Mucosa of rectum (tissue), 2 donors: Measurements from ENCODE around the gene CEP72.

Experiments
- H3K27ac ChIP-seq, 2 donors: one replicate each; pipeline ENCODE4 v1.7.0; 2013; ENCODE audit warnings: inconsistent platforms in 2 of 2, low read depth in 2 of 2, low read length in 2 of 2
- H3K27me3 ChIP-seq, 2 donors: one replicate each; pipeline ENCODE4 v1.7.0; 2013; ENCODE audit warnings: low read length in 2 of 2; ENCODE audit not compliant: control insufficient read depth in 2 of 2, insufficient read depth in 2 of 2
- H3K36me3 ChIP-seq, 2 donors: one replicate each; pipeline ENCODE4 v1.7.0; 2013; ENCODE audit warnings: low read length in 2 of 2; ENCODE audit not compliant: control insufficient read depth in 2 of 2, insufficient read depth in 2 of 2
- H3K4me1 ChIP-seq, 2 donors: one replicate each; pipeline ENCODE4 v1.7.0; 2013; ENCODE audit warnings: low read length in 2 of 2, mild to moderate bottlenecking in 1 of 2; ENCODE audit not compliant: control insufficient read depth in 2 of 2, insufficient read depth in 2 of 2
- H3K4me3 ChIP-seq, 2 donors: one replicate each; pipeline ENCODE4 v1.7.0; 2013; ENCODE audit warnings: low read length in 2 of 2
- H3K9ac ChIP-seq, 2 donors: one replicate each; pipeline ENCODE4 v1.7.0; 2013; ENCODE audit warnings: low read length in 2 of 2, low read depth in 1 of 2, mild to moderate bottlenecking in 1 of 2
- H3K9me3 ChIP-seq, 2 donors: one replicate each; pipeline ENCODE4 v1.7.0; 2013; ENCODE audit warnings: low read length in 2 of 2; ENCODE audit not compliant: control insufficient read depth in 2 of 2
- donor health status: healthy.
- donor health status: Normal muscosa, but diverticular disease.

The CEP72 gene

DNA sequence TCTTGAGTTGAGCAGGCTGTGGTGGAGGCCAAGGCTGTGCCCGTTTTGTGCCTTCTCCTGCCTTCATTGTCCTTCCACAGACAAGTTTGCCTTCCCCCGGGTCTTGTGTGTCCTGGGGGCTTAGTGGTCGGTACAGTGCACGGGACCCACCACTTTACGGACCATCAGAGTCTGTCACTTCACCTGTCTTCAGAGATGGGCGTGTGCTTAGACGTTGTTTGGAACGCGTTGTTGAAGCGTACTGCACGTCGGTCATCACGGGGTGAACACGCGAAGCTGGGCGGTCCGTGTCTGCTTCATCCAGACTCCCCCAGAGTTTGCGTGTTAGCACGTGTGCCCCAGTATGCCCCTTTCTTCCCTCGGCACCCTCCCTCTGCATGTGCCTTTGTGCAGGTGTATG, 24.8 kb downstream of the CEP72 start:
- H3K4me1 ChIP-seq: no peaks in the 10 kb centered on the region
- no peaks in the 10 kb centered on the region for H3K27me3 ChIP-seq
- H3K36me3 ChIP-seq: peaks cover 27 to 31% of the 10 kb centered on the region in 2 donors
- peaks cover 0 to 2% of the 10 kb centered on the region in 2 donors for H3K9me3 ChIP-seq
- no peak overlapping the region for H3K27ac ChIP-seq
- H3K9ac ChIP-seq: no peak overlapping the region
- H3K4me3 ChIP-seq: no peak overlapping the region

DNA sequence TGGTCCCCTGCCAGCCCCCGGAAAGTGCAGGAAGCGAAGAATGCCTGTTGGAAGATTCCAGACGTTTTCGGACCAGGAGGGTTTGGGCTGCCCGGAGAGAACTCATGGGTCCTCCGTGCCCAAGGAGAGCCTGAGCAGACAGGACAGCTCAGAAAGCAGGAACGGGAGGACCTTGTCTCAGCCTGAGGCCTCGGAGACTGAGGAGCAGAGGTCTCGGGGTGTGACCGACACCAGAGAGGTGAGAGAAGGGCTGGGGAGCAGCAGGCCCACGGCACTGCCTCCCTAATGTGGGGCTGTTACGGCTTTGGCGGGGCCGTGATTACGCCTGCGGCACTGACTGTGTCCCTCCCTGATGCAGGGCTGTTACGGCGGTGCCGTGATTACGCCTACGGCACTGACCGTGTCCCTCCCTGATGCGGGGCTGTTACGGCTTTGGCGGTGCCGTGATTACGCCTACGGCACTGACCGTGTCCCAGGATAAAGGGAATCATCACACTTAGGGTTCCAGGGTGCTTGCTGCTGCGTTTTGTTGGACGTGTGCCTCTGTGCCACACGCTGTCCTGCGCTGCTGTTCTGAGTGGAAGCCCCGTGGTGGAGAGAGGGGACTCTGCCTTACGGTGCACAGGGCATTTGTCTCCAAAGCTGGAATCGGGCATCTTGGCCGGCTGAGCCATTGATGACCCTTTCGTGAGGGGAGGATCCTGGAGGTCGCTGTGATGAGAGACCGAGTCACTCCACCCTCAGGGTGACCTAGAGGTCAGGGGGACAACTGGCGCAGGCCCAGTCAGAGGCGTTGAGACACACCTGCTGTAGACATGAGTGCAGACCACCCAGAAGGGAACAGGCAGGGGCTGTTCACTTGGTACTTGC, 25.7 kb downstream of the CEP72 start:
- Histone ChIP-seq H3K4me1 (no peaks in the 10 kb centered on the region), H3K9ac (no peak overlapping the region), H3K27ac (no peak overlapping the region), H3K4me3 (no peak overlapping the region), H3K9me3 (peaks cover 0 to 2% of the 10 kb centered on the region in 2 donors), H3K27me3 (no peaks in the 10 kb centered on the region), H3K36me3 (peaks cover 31 to 37% of the 10 kb centered on the region in 2 donors)

DNA sequence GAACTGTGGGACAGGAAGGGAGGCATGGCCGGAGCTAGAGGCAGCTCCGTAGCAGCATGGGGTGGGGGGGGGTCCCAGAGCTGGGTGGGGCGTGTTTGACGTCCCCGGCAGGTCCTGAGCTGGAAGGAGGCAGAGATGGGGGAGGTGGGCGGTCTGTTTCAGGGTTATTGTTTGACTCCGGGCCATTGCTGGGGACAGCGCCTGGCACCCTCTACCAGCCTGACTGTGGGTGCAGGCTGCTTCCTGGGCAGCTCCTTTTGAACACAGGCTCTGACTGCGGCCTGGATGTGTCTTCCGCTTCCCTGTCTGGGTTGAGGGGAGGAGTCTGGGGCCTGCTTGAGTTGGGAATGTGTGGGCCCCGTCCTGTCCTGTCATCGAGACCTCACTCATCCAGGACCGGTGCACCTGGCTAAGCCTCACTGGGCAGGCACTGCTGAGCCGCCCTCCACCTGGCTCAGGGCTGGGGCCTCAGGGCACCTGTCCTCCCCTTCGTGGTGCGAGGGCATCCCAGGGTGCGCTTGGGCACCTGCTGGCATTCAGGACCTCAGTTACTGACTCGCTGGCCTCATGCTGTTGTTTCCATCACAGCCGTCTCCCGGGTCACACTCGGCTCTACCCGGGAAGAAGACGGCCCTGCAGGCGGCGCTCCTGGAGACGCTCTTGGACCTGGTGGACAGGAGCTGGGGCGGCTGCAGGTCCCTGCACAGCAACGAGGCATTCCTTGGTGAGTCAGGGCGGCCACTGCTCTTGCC, 26.5 kb downstream of the CEP72 start:
- H3K9me3 ChIP-seq: peaks cover 0 to 2% of the 10 kb centered on the region in 2 donors
- no peaks in the 10 kb centered on the region for H3K27me3 ChIP-seq
- H3K4me1 ChIP-seq: no peaks in the 10 kb centered on the region
- no peak overlapping the region for H3K4me3 ChIP-seq
- H3K9ac ChIP-seq: no peak overlapping the region
- H3K36me3 ChIP-seq: peaks cover 31 to 37% of the 10 kb centered on the region in 2 donors
- H3K27ac ChIP-seq: no peak overlapping the region

DNA sequence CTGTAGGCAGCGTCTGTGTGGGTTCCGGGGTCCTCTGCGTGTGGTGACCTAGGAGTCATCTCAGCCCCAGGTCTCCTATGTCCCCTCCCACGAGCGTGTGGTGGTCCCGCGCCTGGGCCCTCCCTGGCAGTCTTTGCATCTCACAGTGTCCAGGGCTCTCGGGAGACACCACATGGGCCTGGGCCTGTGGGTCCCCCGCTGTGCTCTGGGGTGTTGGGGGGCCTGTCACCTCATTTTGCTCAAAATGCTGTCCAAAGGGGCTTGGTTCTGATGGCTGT, 27.1 kb downstream of the CEP72 start:
- Histone ChIP-seq H3K27ac (no peak overlapping the region), H3K4me1 (no peaks in the 10 kb centered on the region), H3K4me3 (no peak overlapping the region), H3K27me3 (no peaks in the 10 kb centered on the region), H3K9ac (no peak overlapping the region), H3K9me3 (peaks cover 0 to 2% of the 10 kb centered on the region in 2 donors), H3K36me3 (peaks cover 31 to 37% of the 10 kb centered on the region in 2 donors)

DNA sequence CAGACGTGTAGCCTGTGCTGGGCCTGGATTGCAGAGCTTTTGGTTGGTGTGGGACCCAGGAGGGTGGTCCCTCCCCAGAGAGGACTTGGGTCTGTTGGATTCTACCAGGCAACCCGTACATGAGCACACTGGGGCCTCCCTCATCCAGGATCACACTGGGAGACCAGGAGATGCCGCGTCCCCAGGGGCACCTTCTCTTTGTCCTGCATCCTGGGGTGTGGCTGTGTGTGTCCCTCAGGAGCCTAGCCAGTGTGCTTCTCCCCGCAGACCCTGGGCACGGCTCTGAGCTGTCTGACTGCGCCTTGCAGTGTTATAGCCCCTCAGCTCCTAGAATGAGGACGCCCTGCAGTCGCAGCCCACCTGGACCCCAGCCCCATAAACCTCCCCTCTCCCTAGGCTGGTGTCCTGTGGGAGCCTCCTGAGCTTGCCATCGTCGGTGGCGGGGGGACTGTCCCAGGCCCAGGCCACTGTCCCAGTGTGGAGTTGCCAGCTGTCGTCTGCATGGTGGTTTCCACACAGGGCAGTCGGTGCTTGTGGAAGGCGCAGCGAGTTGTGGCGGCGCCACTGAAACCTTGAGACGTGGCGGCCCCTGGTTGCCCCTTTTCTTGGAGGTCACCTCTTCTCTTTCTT, 27.6 kb downstream of the CEP72 start:
- peaks cover 31 to 41% of the 10 kb centered on the region in 2 donors for H3K36me3 ChIP-seq
- no peak overlapping the region for H3K27ac ChIP-seq
- H3K4me1 ChIP-seq: no peaks in the 10 kb centered on the region

DNA sequence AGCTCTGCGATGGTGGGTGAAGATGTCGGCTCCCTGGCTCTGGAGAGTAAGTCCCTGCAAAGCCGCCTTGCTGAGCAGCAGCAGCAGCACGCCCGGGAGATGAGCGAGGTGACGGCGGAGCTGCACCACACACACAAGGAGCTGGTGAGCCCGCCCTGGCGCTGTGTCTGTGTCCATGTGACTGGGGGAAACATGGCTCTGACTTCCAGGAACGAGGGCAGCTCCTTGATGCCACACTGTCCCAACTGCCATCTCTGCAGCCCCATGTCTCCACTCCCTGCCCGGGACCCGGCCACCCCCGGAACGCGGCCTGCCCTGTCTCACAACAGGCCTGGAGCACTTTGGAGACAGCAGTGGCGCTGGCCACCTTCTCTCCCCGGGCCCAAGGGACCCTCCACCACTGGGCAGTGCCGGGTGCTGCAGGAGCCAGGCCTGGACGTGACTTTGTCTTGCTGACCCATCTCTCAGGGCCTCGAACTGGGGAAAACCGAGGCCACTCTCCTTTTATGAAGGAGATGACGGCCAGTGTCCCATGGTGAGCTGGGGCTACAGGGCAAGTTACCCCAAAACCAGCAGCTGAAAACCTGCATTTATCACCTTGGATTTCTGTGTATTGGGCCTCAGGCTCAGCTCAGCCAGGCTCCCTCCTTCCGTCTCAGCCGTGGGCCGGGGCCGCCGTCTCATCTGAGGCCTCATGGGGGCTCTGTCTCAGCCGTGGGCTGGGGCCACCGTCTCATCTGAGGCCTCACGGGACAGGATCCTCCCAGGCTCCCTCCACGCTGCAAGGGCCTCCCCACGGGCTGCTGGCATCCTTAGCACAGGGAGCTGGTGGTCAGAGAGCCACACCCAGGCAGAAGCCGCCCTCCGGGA, 28.6 kb downstream of the CEP72 start:
- H3K27ac ChIP-seq: no peak overlapping the region
- peaks cover 27 to 37% of the 10 kb centered on the region in 2 donors for H3K36me3 ChIP-seq
- H3K4me3 ChIP-seq: no peak overlapping the region
- no peaks in the 10 kb centered on the region for H3K27me3 ChIP-seq
- H3K9ac ChIP-seq: no peak overlapping the region
- H3K4me1 ChIP-seq: no peaks in the 10 kb centered on the region
- H3K9me3 ChIP-seq: no peaks in the 10 kb centered on the region

More for the DNA sequence above, 27.6 kb downstream of the CEP72 start:
- H3K4me3 ChIP-seq: no peak overlapping the region
- H3K9me3 ChIP-seq: peaks cover 0 to 2% of the 10 kb centered on the region in 2 donors
- H3K27me3 ChIP-seq: no peaks in the 10 kb centered on the region
- no peak overlapping the region for H3K9ac ChIP-seq

DNA sequence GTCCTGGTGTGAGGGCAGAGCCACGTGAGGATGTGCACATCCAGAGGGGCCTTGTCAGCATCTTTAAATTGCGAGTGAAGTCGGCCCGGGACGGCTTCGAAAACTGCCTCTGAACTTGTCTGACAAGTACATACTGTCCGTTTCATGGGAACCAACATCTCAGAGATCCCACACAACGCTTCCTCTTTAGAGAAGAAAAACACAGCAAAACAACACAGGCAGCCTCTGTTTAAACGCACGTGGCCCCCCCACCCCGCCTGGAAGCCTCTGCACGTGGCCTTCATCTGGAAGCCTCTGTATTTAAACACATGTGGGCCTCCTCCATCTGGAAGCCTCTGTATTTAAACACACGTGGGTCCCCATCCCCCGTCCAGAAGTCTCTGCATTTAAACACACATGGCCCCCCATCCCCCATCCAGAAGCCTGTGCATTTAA, 29.2 kb downstream of the CEP72 start:
- no peaks in the 10 kb centered on the region for H3K4me1 ChIP-seq
- H3K4me3 ChIP-seq: no peak overlapping the region
- H3K36me3 ChIP-seq: peaks cover 25 to 30% of the 10 kb centered on the region in 2 donors
- H3K9me3 ChIP-seq: no peaks in the 10 kb centered on the region
- no peak overlapping the region for H3K9ac ChIP-seq
- H3K27ac ChIP-seq: no peak overlapping the region
- H3K27me3 ChIP-seq: no peaks in the 10 kb centered on the region

DNA sequence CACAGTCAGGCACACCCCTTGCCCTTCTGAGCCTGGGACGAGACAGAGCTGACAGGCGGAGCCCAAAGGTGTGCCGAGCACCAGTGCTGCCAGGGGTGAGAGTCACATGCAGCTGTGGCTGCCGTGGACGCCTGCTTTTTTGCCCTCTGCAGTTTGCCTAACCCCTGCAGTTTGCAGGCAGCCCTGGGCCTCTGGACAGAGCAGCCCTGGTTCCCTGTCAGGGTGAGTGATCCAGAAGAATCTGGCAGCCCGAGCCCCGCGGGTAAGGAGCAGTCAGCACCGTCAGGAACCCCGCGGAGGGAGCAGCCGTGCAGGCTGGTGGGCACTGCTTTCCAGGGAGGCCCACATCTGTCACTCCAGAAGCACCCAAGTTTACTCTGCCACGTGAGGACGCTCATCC, 30.3 kb downstream of the CEP72 start:
- H3K4me1 ChIP-seq: no peaks in the 10 kb centered on the region
- H3K9me3 ChIP-seq: no peaks in the 10 kb centered on the region
- no peaks in the 10 kb centered on the region for H3K27me3 ChIP-seq
- H3K9ac ChIP-seq: no peak overlapping the region
- H3K4me3 ChIP-seq: no peak overlapping the region
- peaks cover 24 to 25% of the 10 kb centered on the region in 2 donors for H3K36me3 ChIP-seq
- no peak overlapping the region for H3K27ac ChIP-seq

DNA sequence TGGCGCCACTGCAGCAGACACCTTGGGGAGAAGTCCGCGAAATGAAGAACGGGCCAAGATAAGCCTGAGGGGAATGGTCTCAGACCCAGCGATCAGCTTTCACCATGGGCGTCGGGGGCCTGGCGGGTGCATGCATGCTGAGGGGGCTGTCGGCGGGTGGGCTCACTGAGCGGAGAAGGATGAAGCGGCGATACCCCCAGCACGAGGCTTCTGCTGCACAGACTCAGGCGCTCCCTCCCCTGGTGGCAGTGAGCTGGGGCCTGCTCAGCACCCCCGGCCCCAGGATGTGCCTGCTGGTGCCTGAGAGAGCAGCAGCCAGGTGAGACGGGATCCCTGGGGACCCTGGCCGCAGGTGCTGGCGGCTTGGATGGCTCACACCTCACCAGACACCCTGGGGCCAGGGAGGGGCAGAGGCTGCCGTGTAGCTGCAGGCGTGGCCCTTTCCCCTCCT, 31.2 kb downstream of the CEP72 start:
- H3K9me3 ChIP-seq: no peaks in the 10 kb centered on the region
- H3K4me3 ChIP-seq: no peak overlapping the region
- H3K4me1 ChIP-seq: no peaks in the 10 kb centered on the region
- peaks cover 18 to 22% of the 10 kb centered on the region in 2 donors for H3K36me3 ChIP-seq
- no peak overlapping the region for H3K27ac ChIP-seq
- no peaks in the 10 kb centered on the region for H3K27me3 ChIP-seq
- no peak overlapping the region for H3K9ac ChIP-seq
